Dedifferentiated amniotic fluid mesenchymal stem cell (primary cell): ENCODE data around the gene IFNAR2.

Experiments
- DNase-seq: peaks from one replicate; pipeline ENCODE4 v3.0.0-alpha.2; 2016; ENCODE audit errors: extremely low spot score

The IFNAR2 gene

GRCh38 chr21:33267250-33267649 is 37.5 kb downstream of the IFNAR2 start:
- DNase-seq, result no peak

GRCh38 chr21:33268393-33268736 is 38.6 kb downstream of the IFNAR2 start:
- no peak for DNase-seq

- DNase-seq, result no peak
These were observed 39.2 kb downstream of the IFNAR2 start for GRCh38 chr21:33268737-33269441.

GRCh38 chr21:33270986-33271385 is 41.2 kb downstream of the IFNAR2 start:
- DNase-seq, result no peak

- DNase-seq, result no peak
These were observed 43.3 kb downstream of the IFNAR2 start for GRCh38 chr21:33273044-33273443.

GRCh38 chr21:33278721-33279120 is 49.0 kb downstream of the IFNAR2 start:
- no peak for DNase-seq

GRCh38 chr21:33279330-33279820 is 49.6 kb downstream of the IFNAR2 start:
- DNase-seq, result no peak
